HG02852 (cell line): ENCODE data around the gene ATP5ME.
"Not testable (repeated sequence)": the region's sequence is repeated elsewhere in the genome, so short reads cannot be mapped to it uniquely, and the experiment has no call there.

Experiments used
- ATAC-seq: cut with Tn5 transposase; IDR thresholded peaks from one replicate; pipeline ENCODE4 v1.9.1; 2021; ENCODE audit warnings: mild to moderate bottlenecking, moderate library complexity; ENCODE audit not compliant: unreplicated experiment

ATP5ME gene

GRCh38 chr4:636628-637159 is 37.4 kb downstream of the ATP5ME start:
- no peak for ATAC-seq

- ATAC-seq, result no peak
Observed at GRCh38 chr4:635851-636627, 38.0 kb downstream of the ATP5ME start.

GRCh38 chr4:635066-635835 is 38.8 kb downstream of the ATP5ME start:
- not testable (repeated sequence) for ATAC-seq

- ATAC-seq, result no peak
Observed at GRCh38 chr4:634599-634985, 39.5 kb downstream of the ATP5ME start.

GRCh38 chr4:633976-634598 is 40.0 kb downstream of the ATP5ME start:
- no peak for ATAC-seq

- ATAC-seq, result no peak
Observed at GRCh38 chr4:633406-633805, 40.7 kb downstream of the ATP5ME start.

- no peak for ATAC-seq
Observed at GRCh38 chr4:632926-633325, 41.1 kb downstream of the ATP5ME start.

GRCh38 chr4:632196-632790 is 41.8 kb downstream of the ATP5ME start:
- no peak for ATAC-seq

- no peak for ATAC-seq
Observed at GRCh38 chr4:630656-631055, 43.4 kb downstream of the ATP5ME start.

GRCh38 chr4:629915-630641 is 44.0 kb downstream of the ATP5ME start:
- ATAC-seq, result no peak

- no peak for ATAC-seq
Observed at GRCh38 chr4:629636-629914, 44.5 kb downstream of the ATP5ME start.

GRCh38 chr4:628821-629635 is 45.0 kb downstream of the ATP5ME start:
- ATAC-seq, result no peak

- ATAC-seq, result no peak
Observed at GRCh38 chr4:628311-628741, 45.8 kb downstream of the ATP5ME start.

GRCh38 chr4:627347-628125 is 46.5 kb downstream of the ATP5ME start:
- ATAC-seq, result no peak

GRCh38 chr4:626201-627091 is 47.6 kb downstream of the ATP5ME start:
- ATAC-seq, result no peak

GRCh38 chr4:625631-626161 is 48.4 kb downstream of the ATP5ME start:
- no peak for ATAC-seq

- ATAC-seq, result no peak
Observed at GRCh38 chr4:624705-625590, 49.1 kb downstream of the ATP5ME start, which contains the start of gene PDE6B. Gene PDE6B (plus strand): TSS chr4:625573. CDS start chr4:625627, 54 bp downstream.
